Breast epithelium (tissue), 3 donors: ENCODE results near the gene ANXA2R.

ENCODE experiments used
- POLR2A ChIP-seq: fragments of 450-650 bp; IDR thresholded peaks from one replicate; pipeline ENCODE4 v1.6.1; 2016; ENCODE audit warnings: antibody characterized with exemption, mild to moderate bottlenecking, moderate library complexity
- TF ChIP-seq, protein P1 (sequence below), 3 donors: fragments of 450-650 bp; IDR thresholded peaks; one replicate each; pipeline ENCODE4 v1.5.1; 2016 to 2017; ENCODE audit warnings: antibody characterized with exemption in 3 of 3, mild to moderate bottlenecking in 3 of 3, moderate library complexity in 3 of 3

GRCh38 chr5:43014522-43014921 lies 25.6 kb downstream of the ANXA2R start:
- no peak for TF ChIP-seq POLR2A
- TF ChIP-seq, protein P1, sequence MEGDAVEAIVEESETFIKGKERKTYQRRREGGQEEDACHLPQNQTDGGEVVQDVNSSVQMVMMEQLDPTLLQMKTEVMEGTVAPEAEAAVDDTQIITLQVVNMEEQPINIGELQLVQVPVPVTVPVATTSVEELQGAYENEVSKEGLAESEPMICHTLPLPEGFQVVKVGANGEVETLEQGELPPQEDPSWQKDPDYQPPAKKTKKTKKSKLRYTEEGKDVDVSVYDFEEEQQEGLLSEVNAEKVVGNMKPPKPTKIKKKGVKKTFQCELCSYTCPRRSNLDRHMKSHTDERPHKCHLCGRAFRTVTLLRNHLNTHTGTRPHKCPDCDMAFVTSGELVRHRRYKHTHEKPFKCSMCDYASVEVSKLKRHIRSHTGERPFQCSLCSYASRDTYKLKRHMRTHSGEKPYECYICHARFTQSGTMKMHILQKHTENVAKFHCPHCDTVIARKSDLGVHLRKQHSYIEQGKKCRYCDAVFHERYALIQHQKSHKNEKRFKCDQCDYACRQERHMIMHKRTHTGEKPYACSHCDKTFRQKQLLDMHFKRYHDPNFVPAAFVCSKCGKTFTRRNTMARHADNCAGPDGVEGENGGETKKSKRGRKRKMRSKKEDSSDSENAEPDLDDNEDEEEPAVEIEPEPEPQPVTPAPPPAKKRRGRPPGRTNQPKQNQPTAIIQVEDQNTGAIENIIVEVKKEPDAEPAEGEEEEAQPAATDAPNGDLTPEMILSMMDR (IDR thresholded peaks at IDR 0.05), result no peak
